Adrenal gland (tissue), 12 donors: Measurements from ENCODE around the gene HAPLN1. TPM values are rescaled to one million over a fixed set of nuclear protein-coding genes. Genes with fewer than 3 reads are reported as not detected.

Experiments used
- DNase-seq, 7 donors: peaks; one replicate each; pipeline ENCODE4 v3.0.0-alpha.2; 2019 to 2020
- H3K27ac ChIP-seq, 5 donors: fragments of 200-600 bp; sonication (generic) in 4 of 5; 1 replicate in 3 of 5; 2 replicates in 2 of 5; pipeline versions ENCODE4 v1.5.1 to v1.8.0; 2016 to 2020; ENCODE audit warnings: mild to moderate bottlenecking in 1 of 5
- H3K27me3 ChIP-seq: fragments of 200-600 bp; 2 replicates; pipeline ENCODE4 v1.8.0; 2021
- H3K36me3 ChIP-seq, 2 donors: fragments of 200-600 bp; replicated peaks in 1 of 2; 1 replicate in 1 of 2; 2 replicates in 1 of 2; pipeline versions ENCODE4 v1.5.1 to v1.8.0; 2018 to 2022
- H3K4me1 ChIP-seq, 2 donors: fragments of 200-600 bp; replicated peaks in 1 of 2; 1 replicate in 1 of 2; 2 replicates in 1 of 2; pipeline versions ENCODE4 v1.5.1 to v1.8.0; 2018 to 2021
- H3K4me3 ChIP-seq, 4 donors: fragments of 200-600 bp; sonication (generic) in 3 of 4; one replicate each; pipeline ENCODE4 v1.5.1; 2016 to 2018
- H3K9me3 ChIP-seq, 3 donors: fragments of 200-600 bp; sonication (generic) in 1 of 3; replicated peaks in 1 of 3; 1 replicate in 2 of 3; 2 replicates in 1 of 3; pipeline versions ENCODE4 v1.5.1 to v1.8.0; 2016 to 2021
- CTCF ChIP-seq, 6 experiments: fragments of 450-650 bp in 4 of 6; fragments of 200-600 bp in 2 of 6; sonication (generic) in 1 of 6; IDR thresholded peaks; 1 replicate in 5 of 6; 2 replicates in 1 of 6; pipeline versions ENCODE4 v1.5.1 to v1.8.0; 2016 to 2021; ENCODE audit warnings: antibody characterized with exemption in 6 of 6, mild to moderate bottlenecking in 2 of 6, moderate library complexity in 1 of 6
- POLR2A ChIP-seq, 2 donors: fragments of 450-650 bp; IDR thresholded peaks; one replicate each; pipeline ENCODE4 v1.6.1; 2017; ENCODE audit warnings: antibody characterized with exemption in 2 of 2, mild to moderate bottlenecking in 2 of 2, moderate library complexity in 1 of 2
- WGBS, 4 donors: extraction: QIAGEN DNeasy Blood & Tissue Kit in 2 of 4; methylation state at CpG; one replicate each; pipeline versions ENCODE4 v1.1.5 to v1.1.7; 2013 to 2017; 5-methylcytosine and 5-hydroxymethylcytosine counted together
- intact Hi-C, 2 donors: fragments of 100-400 bp; cut with DNase I; formaldehyde crosslinking; loops; one replicate each; pipeline versions ENCODE4 v1.14.1 to v1.15.0; 2022 to 2023
- polyA plus RNA-seq, 3 donors: library from polyadenylated mRNA; stranded (reverse); fragments of 200-250 nt in 2 of 3; fragments of 350-450 nt in 1 of 3; fragmentation: Illumina TruSeq in 1 of 3; extraction: RNeasy Lipid Tissue Mini Kit (QIAGEN cat#74804) in 1 of 3; gene quantifications; one replicate each; pipeline ENCODE4 v1.2.3, GENCODE V29; 2013 to 2014
- total RNA-seq, 9 donors: library from RNA; depleted of rRNA in 4 of 9; stranded (reverse); fragments of >200 nt in 4 of 9; fragments of 120-200 nt in 1 of 9; fragmentation: NEBNext Ultra II Directional in 1 of 9; extraction: Animal tissue kit (Norgen Biotek cat#: 25700) in 1 of 9; gene quantifications; one replicate each; pipeline versions ENCODE4 v1.1.0 to v1.2.4, GENCODE V29; 2013 to 2023
- donor health status: healthy with polysubstance abuse.
- donor health status: Bipolar disorder and iron deficiency.
- donor health status: DM: yes; HTN: yes; CAD: no.
- donor health status: DM: no; HTN: no; CAD: no.
- donor health status: DM: no; HTN: no; CAD: no.
- donor health status: DM: yes; HTN: yes; CAD: no.

HAPLN1 gene
- total and polyA plus RNA-seq, 12 donors: 0.11 TPM; not detected in 11

- DNase-seq: no peak
- Histone ChIP-seq H3K4me1 (no peaks in the 10 kb centered on the region), H3K27me3 (no peaks in the 10 kb centered on the region), H3K36me3 (no peaks in the 10 kb centered on the region), H3K4me3 (no peak overlapping the region), H3K9me3 (no peaks in the 10 kb centered on the region), H3K27ac (no peak overlapping the region)
- TF ChIP-seq CTCF (IDR thresholded peaks at IDR 0.05): no peak
- no peak for TF ChIP-seq POLR2A (IDR thresholded peaks at IDR 0.05)
- intact Hi-C loops: no loop called here
- 75 to 87% (median 81%) methylated on average over 1 of the region's 1 CpG for WGBS, 4 donors
Observed at GRCh38 chr5:83645936-83646335, 74.7 kb downstream of the HAPLN1 start.

GRCh38 chr5:83644301-83644700 is 76.4 kb downstream of the HAPLN1 start:
- DNase-seq: no peak
- WGBS, 4 donors: 86 to 88% (median 86%) methylated on average over 14 of the region's 14 CpGs

GRCh38 chr5:83641946-83642345 is 78.7 kb downstream of the HAPLN1 start:
- no peak overlapping the region for H3K27ac ChIP-seq

More at GRCh38 chr5:83644301-83644700, 76.4 kb downstream of the HAPLN1 start:
- Histone ChIP-seq H3K9me3 (no peaks in the 10 kb centered on the region), H3K4me1 (no peaks in the 10 kb centered on the region), H3K36me3 (no peaks in the 10 kb centered on the region), H3K4me3 (no peak overlapping the region), H3K27me3 (no peaks in the 10 kb centered on the region), H3K27ac (no peak overlapping the region)
- intact Hi-C loops: no loop called here
- TF ChIP-seq POLR2A (IDR thresholded peaks at IDR 0.05) (no peak), CTCF (IDR thresholded peaks at IDR 0.05) (no peak)

GRCh38 chr5:83639911-83640310 is 80.7 kb downstream of the HAPLN1 start:
- no peaks in the 10 kb centered on the region for H3K36me3 ChIP-seq
- intact Hi-C loops: no loop called here
- no peak for TF ChIP-seq CTCF (IDR thresholded peaks at IDR 0.05)
- TF ChIP-seq POLR2A (IDR thresholded peaks at IDR 0.05): no peak

More at GRCh38 chr5:83641946-83642345, 78.7 kb downstream of the HAPLN1 start:
- WGBS, 4 donors: 84 to 88% (median 85%) methylated on average over 3 of the region's 3 CpGs
- Histone ChIP-seq H3K36me3 (no peaks in the 10 kb centered on the region), H3K9me3 (no peaks in the 10 kb centered on the region), H3K4me1 (no peaks in the 10 kb centered on the region), H3K27me3 (no peaks in the 10 kb centered on the region), H3K4me3 (no peak overlapping the region)
- no peak for DNase-seq
- TF ChIP-seq POLR2A (IDR thresholded peaks at IDR 0.05) (no peak), CTCF (IDR thresholded peaks at IDR 0.05) (no peak)
- intact Hi-C loops: no loop called here

More at GRCh38 chr5:83639911-83640310, 80.7 kb downstream of the HAPLN1 start:
- no peak for DNase-seq
- no peak overlapping the region for H3K27ac ChIP-seq
- H3K4me3 ChIP-seq: no peak overlapping the region
- H3K9me3 ChIP-seq: no peaks in the 10 kb centered on the region
- 90 to 96% (median 94%) methylated on average over 1 of the region's 1 CpG for WGBS, 4 donors
- no peaks in the 10 kb centered on the region for H3K4me1 ChIP-seq
- no peaks in the 10 kb centered on the region for H3K27me3 ChIP-seq
